Endothelial cell of umbilical vein (primary cell): ENCODE measurements around the gene NDUFA11.

Experiments used
- EZH2 ChIP-seq: IDR thresholded peaks from 2 replicates; pipeline ENCODE4 v1.6.1; 2012; ENCODE audit warnings: borderline replicate concordance, low read depth, mild to moderate bottlenecking, moderate library complexity, low read length, inconsistent platforms; ENCODE audit not compliant: severe bottlenecking
- GATA2 ChIP-seq: IDR thresholded peaks from 2 replicates; pipeline ENCODE4 v1.7.0; 2011; ENCODE audit warnings: low read depth, mild to moderate bottlenecking, moderate library complexity, mixed read lengths, low read length; ENCODE audit not compliant: insufficient read length, insufficient read depth
- JUN ChIP-seq: IDR thresholded peaks from 2 replicates; pipeline ENCODE4 v1.6.1; 2011; ENCODE audit warnings: borderline replicate concordance, low read depth; ENCODE audit not compliant: insufficient read length, insufficient read depth
- MYC ChIP-seq: IDR thresholded peaks from one replicate; pipeline ENCODE4 v1.6.1; 2011; ENCODE audit warnings: mild to moderate bottlenecking, low read depth, low read length
- POLR2A ChIP-seq: IDR thresholded peaks from 2 replicates; pipeline ENCODE4 v1.6.1; 2012; ENCODE audit warnings: low read depth, mild to moderate bottlenecking, control low read depth, low read length
- POLR2AphosphoS5 ChIP-seq: IDR thresholded peaks from 2 replicates; pipeline ENCODE4 v1.6.1; 2012; ENCODE audit warnings: low read depth, mild to moderate bottlenecking, control low read depth, low read length, moderate library complexity; ENCODE audit not compliant: insufficient read depth
- TF ChIP-seq, protein P1 (sequence below), 2 donors: IDR thresholded peaks; 1 replicate in 1 of 2; 2 replicates in 1 of 2; pipeline ENCODE4 v1.5.1; 2011; ENCODE audit warnings: low read length in 2 of 2, mild to moderate bottlenecking in 2 of 2, moderate library complexity in 2 of 2, control low read depth in 1 of 2, inconsistent platforms in 1 of 2, low read depth in 1 of 2; ENCODE audit not compliant: insufficient read depth in 1 of 2; ENCODE audit errors: extremely low read depth in 1 of 2
- TF ChIP-seq, protein P2 (sequence below): IDR thresholded peaks from 2 replicates; pipeline ENCODE4 v1.6.1; 2011; ENCODE audit not compliant: insufficient read depth, insufficient read length

DNA sequence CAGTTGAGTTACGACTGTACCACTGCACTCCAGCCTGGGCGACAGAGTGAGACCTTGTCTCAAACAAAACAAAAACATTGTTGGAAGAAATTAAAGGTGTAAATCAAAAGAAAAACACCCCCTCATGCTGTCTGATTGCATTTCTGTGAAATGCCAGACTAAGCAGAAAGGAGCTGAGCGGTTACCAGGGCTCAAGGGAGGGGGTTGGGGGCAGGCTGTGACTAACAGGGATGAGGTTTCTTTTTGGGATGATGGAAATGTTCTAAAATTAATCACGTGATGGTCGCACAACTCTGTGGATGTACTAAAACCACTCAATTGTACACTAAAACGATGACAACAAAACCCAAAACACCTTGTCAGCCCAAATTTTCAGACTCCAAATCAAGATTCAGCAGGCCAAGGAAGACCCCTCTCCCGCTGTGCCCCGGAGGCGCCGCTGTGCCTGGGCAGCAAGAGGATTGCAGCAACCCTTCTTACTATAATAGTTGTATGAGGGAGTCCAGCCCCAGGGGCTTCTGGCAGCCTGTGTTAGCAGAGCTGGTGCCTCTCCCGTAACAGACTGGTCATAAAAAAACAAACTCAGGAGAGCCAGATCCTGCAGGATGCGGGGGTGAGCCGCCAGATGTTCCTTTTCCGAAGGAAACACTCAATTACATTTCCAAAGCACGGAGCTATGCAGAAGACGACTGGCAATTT is 31.3 kb upstream of the NDUFA11 start:
- TF ChIP-seq, protein P1, sequence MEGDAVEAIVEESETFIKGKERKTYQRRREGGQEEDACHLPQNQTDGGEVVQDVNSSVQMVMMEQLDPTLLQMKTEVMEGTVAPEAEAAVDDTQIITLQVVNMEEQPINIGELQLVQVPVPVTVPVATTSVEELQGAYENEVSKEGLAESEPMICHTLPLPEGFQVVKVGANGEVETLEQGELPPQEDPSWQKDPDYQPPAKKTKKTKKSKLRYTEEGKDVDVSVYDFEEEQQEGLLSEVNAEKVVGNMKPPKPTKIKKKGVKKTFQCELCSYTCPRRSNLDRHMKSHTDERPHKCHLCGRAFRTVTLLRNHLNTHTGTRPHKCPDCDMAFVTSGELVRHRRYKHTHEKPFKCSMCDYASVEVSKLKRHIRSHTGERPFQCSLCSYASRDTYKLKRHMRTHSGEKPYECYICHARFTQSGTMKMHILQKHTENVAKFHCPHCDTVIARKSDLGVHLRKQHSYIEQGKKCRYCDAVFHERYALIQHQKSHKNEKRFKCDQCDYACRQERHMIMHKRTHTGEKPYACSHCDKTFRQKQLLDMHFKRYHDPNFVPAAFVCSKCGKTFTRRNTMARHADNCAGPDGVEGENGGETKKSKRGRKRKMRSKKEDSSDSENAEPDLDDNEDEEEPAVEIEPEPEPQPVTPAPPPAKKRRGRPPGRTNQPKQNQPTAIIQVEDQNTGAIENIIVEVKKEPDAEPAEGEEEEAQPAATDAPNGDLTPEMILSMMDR (IDR thresholded peaks at IDR 0.05; ENCODE audit: extremely low read depth in 1 of 2, insufficient read depth in 1 of 2, low read depth in 1 of 2, low read length in 2 of 2), result no peak
- TF ChIP-seq, protein P2, sequence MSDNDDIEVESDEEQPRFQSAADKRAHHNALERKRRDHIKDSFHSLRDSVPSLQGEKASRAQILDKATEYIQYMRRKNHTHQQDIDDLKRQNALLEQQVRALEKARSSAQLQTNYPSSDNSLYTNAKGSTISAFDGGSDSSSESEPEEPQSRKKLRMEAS, result no peak
- TF ChIP-seq GATA2, result no peak
- no peak for TF ChIP-seq POLR2AphosphoS5
- no peak for TF ChIP-seq POLR2A
- TF ChIP-seq EZH2, result no peak
- no peak for TF ChIP-seq JUN
- TF ChIP-seq MYC, result no peak
